GM10266 (cell line): ENCODE results near the gene DSG3.

Source experiments
- DNase-seq: peaks from one replicate; pipeline ENCODE4 v3.0.0; 2012; ENCODE audit errors: extremely low spot score
- CTCF ChIP-seq: IDR thresholded peaks from 2 replicates; pipeline ENCODE4 v1.5.1; 2012; ENCODE audit warnings: mild to moderate bottlenecking, low read depth; ENCODE audit not compliant: control insufficient read depth, insufficient read depth; ENCODE audit errors: missing control alignments

DSG3 gene

GRCh38 chr18:31497836-31498573 is 50.5 kb downstream of the DSG3 start, which contains the start of gene DSG2:
Gene DSG2, plus strand, starts transcription at chr18:31498177. Its CDS starts 75 bp downstream, at chr18:31498252.
- peak; percentile 86 for DNase-seq
- no peak for TF ChIP-seq CTCF

- peak; percentile 34 for DNase-seq
- TF ChIP-seq CTCF = no peak
Measured at GRCh38 chr18:31498574-31499524, 51.3 kb downstream of the DSG3 start.

- no peak for TF ChIP-seq CTCF
- peak; percentile 73 for DNase-seq
Measured at GRCh38 chr18:31500051-31500688, 52.6 kb downstream of the DSG3 start.

- no peak for TF ChIP-seq CTCF
- no peak for DNase-seq
Measured at GRCh38 chr18:31503011-31503410, 55.5 kb downstream of the DSG3 start.

- no peak for DNase-seq
- TF ChIP-seq CTCF = no peak
Measured at GRCh38 chr18:31504455-31505147, 57.1 kb downstream of the DSG3 start.

- no peak for TF ChIP-seq CTCF
- no peak for DNase-seq
Measured at GRCh38 chr18:31505156-31505555, 57.6 kb downstream of the DSG3 start.
